ENCODE measurements around the gene RBAK.
"Not testable (repeated sequence)": the region's sequence is repeated elsewhere in the genome, so short reads cannot be mapped to it uniquely, and the experiment has no call there.

The RBAK gene

GRCh38 chr7:5053175-5053574 is 7.5 kb downstream of the RBAK start:
- DNase-seq, result no peak

- DNase-seq, result no peak
Observed at GRCh38 chr7:5063698-5064097, 18.0 kb downstream of the RBAK start.

DNA sequence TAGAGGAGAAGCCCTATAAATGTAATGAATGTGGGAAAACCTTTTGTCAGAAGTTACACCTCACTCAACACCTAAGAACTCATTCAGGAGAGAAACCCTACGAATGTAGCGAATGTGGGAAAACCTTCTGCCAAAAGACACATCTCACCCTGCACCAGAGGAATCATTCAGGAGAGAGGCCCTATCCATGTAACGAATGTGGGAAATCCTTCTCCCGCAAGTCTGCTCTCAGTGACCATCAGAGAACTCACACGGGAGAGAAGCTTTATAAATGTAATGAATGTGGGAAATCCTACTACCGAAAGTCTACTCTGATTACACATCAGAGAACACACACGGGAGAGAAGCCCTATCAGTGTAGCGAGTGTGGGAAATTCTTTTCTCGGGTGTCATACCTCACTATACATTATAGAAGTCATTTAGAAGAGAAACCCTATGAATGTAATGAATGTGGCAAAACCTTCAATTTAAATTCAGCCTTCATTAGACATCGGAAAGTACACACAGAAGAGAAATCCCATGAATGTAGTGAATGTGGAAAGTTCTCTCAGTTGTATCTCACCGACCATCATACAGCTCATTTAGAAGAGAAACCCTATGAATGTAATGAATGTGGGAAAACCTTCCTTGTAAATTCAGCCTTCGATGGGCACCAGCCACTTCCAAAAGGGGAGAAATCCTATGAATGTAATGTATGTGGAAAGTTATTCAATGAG is 18.9 kb downstream of the RBAK start:
- peak; percentile 22 for DNase-seq

DNA sequence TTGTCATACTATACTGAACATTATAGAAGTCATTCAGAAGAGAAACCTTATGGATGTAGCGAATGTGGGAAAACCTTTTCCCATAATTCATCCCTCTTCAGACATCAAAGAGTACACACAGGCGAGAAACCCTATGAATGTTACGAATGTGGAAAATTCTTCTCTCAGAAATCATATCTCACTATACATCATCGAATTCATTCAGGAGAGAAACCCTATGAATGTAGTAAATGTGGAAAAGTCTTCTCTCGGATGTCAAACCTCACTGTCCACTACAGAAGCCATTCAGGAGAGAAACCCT is 19.4 kb downstream of the RBAK start:
- no peak for DNase-seq

DNA sequence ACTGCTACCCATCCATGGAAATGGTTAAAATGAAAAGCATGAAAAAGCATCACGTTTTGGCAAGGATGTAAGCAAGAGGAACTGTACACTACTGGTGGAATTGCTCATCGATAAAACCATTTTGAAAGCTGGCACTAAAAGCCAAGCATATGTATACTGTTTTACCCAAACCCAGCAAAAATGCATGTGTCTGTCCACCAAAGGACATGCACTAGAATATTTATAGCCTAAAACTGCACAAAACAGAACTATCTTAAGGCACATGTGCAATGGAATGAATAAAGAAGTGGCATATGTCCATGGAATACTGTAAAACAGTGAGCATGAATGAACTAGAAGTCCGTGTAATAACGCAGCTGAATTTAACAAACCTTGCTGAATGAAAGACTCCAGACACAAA is 22.9 kb downstream of the RBAK start:
- DNase-seq, result no peak

GRCh38 chr7:5070206-5070605 is 24.5 kb downstream of the RBAK start:
- no peak for DNase-seq

- DNase-seq, result not testable (repeated sequence)
Observed at GRCh38 chr7:5075187-5075586, 29.5 kb downstream of the RBAK start.

DNA sequence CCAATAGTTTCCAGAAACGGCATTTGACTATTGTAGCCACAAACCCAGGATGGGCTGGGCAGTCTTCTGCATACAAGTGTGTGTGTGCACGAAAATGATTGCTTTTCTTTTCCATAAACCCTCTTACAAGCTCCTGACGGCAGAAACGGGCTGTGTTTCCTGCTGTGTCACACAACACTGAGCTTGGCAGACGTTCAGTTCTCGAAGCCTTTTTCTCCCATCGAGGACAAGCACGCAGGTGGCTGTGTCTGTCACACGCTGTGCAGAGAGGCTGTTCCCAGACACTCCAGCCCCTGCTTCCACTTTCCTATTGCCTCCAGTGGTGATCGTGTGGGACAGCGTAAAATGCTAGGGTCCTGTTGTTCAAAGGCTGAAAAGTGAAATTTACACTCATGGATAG is 32.1 kb downstream of the RBAK start:
- DNase-seq, result peak; percentile 21

GRCh38 chr7:5082806-5083205 is 37.1 kb downstream of the RBAK start:
- DNase-seq, result no peak

DNA sequence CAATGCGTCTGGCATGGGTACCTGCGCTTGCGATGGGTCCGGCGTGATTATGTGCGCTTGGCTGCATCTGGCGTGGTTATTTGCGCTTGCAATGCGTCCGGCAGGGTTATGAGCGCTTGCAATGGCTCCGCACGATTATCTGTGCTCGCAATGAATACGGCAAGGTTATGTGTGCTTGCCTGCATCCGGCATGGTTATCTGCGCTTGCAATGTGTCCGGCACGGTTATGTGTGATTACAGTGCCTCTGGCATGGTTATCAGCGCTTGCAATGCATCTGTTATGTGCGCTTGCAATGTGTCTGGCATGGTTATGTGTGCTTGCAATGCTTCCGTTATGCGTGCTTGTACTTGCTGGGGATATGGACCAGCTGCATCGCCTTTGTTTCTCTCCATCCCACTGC is 37.7 kb downstream of the RBAK start:
- DNase-seq, result no peak

DNA sequence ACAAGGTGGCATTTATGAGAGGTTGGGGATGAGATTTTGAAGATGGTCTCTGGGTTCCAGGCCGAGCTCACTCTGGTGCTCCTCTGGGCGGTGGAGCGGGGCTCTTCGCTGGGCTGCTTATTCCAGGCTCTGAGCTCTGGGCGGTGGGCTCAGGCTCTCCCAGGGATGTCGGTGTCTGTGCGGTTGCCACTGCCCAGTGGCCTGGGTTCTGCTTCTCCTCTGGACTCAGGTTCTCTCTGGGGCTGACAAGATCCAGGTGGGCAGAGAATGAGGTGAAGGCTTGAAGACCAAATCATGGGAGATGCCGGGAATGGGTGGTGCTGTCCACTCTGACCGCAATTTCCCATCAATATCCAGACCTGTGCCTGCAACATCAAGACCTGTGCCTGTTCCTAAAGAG is 40.6 kb downstream of the RBAK start:
- DNase-seq, result no peak

- not testable (repeated sequence) for DNase-seq
Observed at GRCh38 chr7:5088228-5088833, 42.7 kb downstream of the RBAK start.

GRCh38 chr7:5088906-5089305 is 43.2 kb downstream of the RBAK start:
- DNase-seq, result no peak

- no peak for DNase-seq
Observed at GRCh38 chr7:5093948-5094347, 48.3 kb downstream of the RBAK start.

- DNase-seq, result no peak
Observed at GRCh38 chr7:5094641-5095040, 49.0 kb downstream of the RBAK start.

- no peak for DNase-seq
Observed at GRCh38 chr7:5116359-5116758, 70.7 kb downstream of the RBAK start.

- DNase-seq, result no peak
Observed at GRCh38 chr7:5117095-5117970, 71.7 kb downstream of the RBAK start.
